Upper lobe of left lung (tissue), 4 donors: ENCODE results near the gene DNAH1.

ENCODE experiments used
- POLR2A ChIP-seq, 4 donors: fragments of 450-650 bp; IDR thresholded peaks; one replicate each; pipeline ENCODE4 v1.5.1; 2016 to 2017; ENCODE audit warnings: antibody characterized with exemption in 4 of 4, mild to moderate bottlenecking in 2 of 4
- TF ChIP-seq, protein P1 (sequence below), 6 experiments: fragments of 450-650 bp in 4 of 6; fragments of 200-600 bp in 2 of 6; sonication (generic) in 2 of 6; IDR thresholded peaks; one replicate each; pipeline ENCODE4 v1.5.1; 2016 to 2019; ENCODE audit warnings: antibody characterized with exemption in 6 of 6

- TF ChIP-seq POLR2A (IDR thresholded peaks at IDR 0.05) = no peak
- TF ChIP-seq, protein P1, sequence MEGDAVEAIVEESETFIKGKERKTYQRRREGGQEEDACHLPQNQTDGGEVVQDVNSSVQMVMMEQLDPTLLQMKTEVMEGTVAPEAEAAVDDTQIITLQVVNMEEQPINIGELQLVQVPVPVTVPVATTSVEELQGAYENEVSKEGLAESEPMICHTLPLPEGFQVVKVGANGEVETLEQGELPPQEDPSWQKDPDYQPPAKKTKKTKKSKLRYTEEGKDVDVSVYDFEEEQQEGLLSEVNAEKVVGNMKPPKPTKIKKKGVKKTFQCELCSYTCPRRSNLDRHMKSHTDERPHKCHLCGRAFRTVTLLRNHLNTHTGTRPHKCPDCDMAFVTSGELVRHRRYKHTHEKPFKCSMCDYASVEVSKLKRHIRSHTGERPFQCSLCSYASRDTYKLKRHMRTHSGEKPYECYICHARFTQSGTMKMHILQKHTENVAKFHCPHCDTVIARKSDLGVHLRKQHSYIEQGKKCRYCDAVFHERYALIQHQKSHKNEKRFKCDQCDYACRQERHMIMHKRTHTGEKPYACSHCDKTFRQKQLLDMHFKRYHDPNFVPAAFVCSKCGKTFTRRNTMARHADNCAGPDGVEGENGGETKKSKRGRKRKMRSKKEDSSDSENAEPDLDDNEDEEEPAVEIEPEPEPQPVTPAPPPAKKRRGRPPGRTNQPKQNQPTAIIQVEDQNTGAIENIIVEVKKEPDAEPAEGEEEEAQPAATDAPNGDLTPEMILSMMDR (IDR thresholded peaks at IDR 0.05) = no peak
Observed at GRCh38 chr3:52297242-52298148, 18.6 kb upstream of the DNAH1 start.
